HUES64 (cell line): ENCODE measurements around the gene CLASP1.
A peak's percentile ranks its signal among the peaks of the same experiment; 100 is the strongest.

ENCODE experiments used
- H3K27ac ChIP-seq: 2 replicates; pipeline ENCODE4 v1.7.0; 2013; ENCODE audit warnings: low read depth, low read length, inconsistent platforms
- H3K27me3 ChIP-seq: 2 replicates; pipeline ENCODE4 v1.6.1; 2013; ENCODE audit warnings: mild to moderate bottlenecking, low read length; ENCODE audit not compliant: insufficient read depth
- H3K36me3 ChIP-seq: 2 replicates; pipeline ENCODE4 v1.6.1; 2013; ENCODE audit warnings: mild to moderate bottlenecking, low read length; ENCODE audit not compliant: insufficient read depth
- H3K4me1 ChIP-seq: 2 replicates; pipeline ENCODE4 v1.6.1; 2013; ENCODE audit warnings: mild to moderate bottlenecking, low read length, moderate library complexity; ENCODE audit not compliant: insufficient read depth
- H3K4me3 ChIP-seq: 2 replicates; pipeline ENCODE4 v1.5.1; 2013; ENCODE audit warnings: mild to moderate bottlenecking, low read length, moderate library complexity
- H3K9ac ChIP-seq: 2 replicates; pipeline ENCODE4 v1.6.1; 2013; ENCODE audit warnings: mild to moderate bottlenecking, low read depth, low read length
- H3K9me3 ChIP-seq: 2 replicates; pipeline ENCODE4 v1.6.1; 2013; ENCODE audit warnings: low read depth, low read length; ENCODE audit not compliant: insufficient read depth
- WGBS: fragments of 150-250, 120-280 bp; methylation state at CpG from one replicate; pipeline ENCODE4 v1.1.7; 2013; ENCODE audit warnings: missing lambda C conversion rate; 5-methylcytosine and 5-hydroxymethylcytosine counted together

CLASP1 gene

GRCh38 chr2:121519732-121520640, 129.3 kb downstream of the CLASP1 start:
- WGBS: 87% methylated on average over 6 of the region's 6 CpGs
- H3K36me3 ChIP-seq: peaks cover 36% of the 10 kb centered on the region
- no peaks in the 10 kb centered on the region for H3K9me3 ChIP-seq
- no peak overlapping the region for H3K4me3 ChIP-seq
- no peak overlapping the region for H3K9ac ChIP-seq
- no peaks in the 10 kb centered on the region; the same call in 1 of the 2 replicates for H3K4me1 ChIP-seq
- H3K27ac ChIP-seq: no peak overlapping the region
- no peaks in the 10 kb centered on the region for H3K27me3 ChIP-seq

GRCh38 chr2:121519153-121519552, 130.1 kb downstream of the CLASP1 start:
- no peaks in the 10 kb centered on the region for H3K9me3 ChIP-seq
- WGBS: 91% methylated on average over 1 of the region's 1 CpG
- H3K27me3 ChIP-seq: no peaks in the 10 kb centered on the region
- no peak overlapping the region for H3K9ac ChIP-seq
- H3K36me3 ChIP-seq: peaks cover 43% of the 10 kb centered on the region
- H3K4me3 ChIP-seq: no peak overlapping the region
- no peaks in the 10 kb centered on the region; the same call in 1 of the 2 replicates for H3K4me1 ChIP-seq
- H3K27ac ChIP-seq: no peak overlapping the region

- 90% methylated on average over 3 of the region's 3 CpGs for WGBS
- H3K27me3 ChIP-seq: no peaks in the 10 kb centered on the region
- H3K4me3 ChIP-seq: no peak overlapping the region
- peak overlapping the region; percentile 54 for H3K27ac ChIP-seq
- peaks cover 21% of the 10 kb centered on the region for H3K36me3 ChIP-seq
- H3K9me3 ChIP-seq: no peaks in the 10 kb centered on the region
- no peak overlapping the region for H3K9ac ChIP-seq
- H3K4me1 ChIP-seq: peaks cover 14% of the 10 kb centered on the region
These were observed 135.5 kb downstream of the CLASP1 start for GRCh38 chr2:121513597-121514333.

GRCh38 chr2:121510857-121511256, 138.4 kb downstream of the CLASP1 start:
- Histone ChIP-seq H3K4me1 (peaks cover 14% of the 10 kb centered on the region), H3K27ac (no peak overlapping the region), H3K9ac (no peak overlapping the region), H3K9me3 (no peaks in the 10 kb centered on the region), H3K36me3 (peaks cover 10% of the 10 kb centered on the region; the same call in 1 of the 2 replicates), H3K27me3 (no peaks in the 10 kb centered on the region), H3K4me3 (no peak overlapping the region)
- 95% methylated on average over 1 of the region's 1 CpG for WGBS

- Histone ChIP-seq H3K27ac (no peak overlapping the region), H3K27me3 (no peaks in the 10 kb centered on the region), H3K4me1 (no peaks in the 10 kb centered on the region), H3K4me3 (no peak overlapping the region), H3K9me3 (no peaks in the 10 kb centered on the region), H3K36me3 (peaks cover 19% of the 10 kb centered on the region), H3K9ac (no peak overlapping the region)
- 100% methylated on average over 1 of the region's 1 CpG for whole genome bisulfite sequencing
These were observed 142.6 kb downstream of the CLASP1 start for GRCh38 chr2:121506621-121507020.

- Histone ChIP-seq H3K9ac (no peak overlapping the region), H3K36me3 (peaks cover 24% of the 10 kb centered on the region), H3K4me3 (no peak overlapping the region), H3K27ac (no peak overlapping the region), H3K27me3 (no peaks in the 10 kb centered on the region), H3K9me3 (no peaks in the 10 kb centered on the region), H3K4me1 (no peaks in the 10 kb centered on the region)
- WGBS: 94% methylated on average over 4 of the region's 4 CpGs
These were observed 143.2 kb downstream of the CLASP1 start for GRCh38 chr2:121505986-121506586.

- Histone ChIP-seq H3K4me3 (no peak overlapping the region), H3K9me3 (peaks cover 5% of the 10 kb centered on the region; the same call in 1 of the 2 replicates), H3K9ac (no peak overlapping the region), H3K4me1 (no peaks in the 10 kb centered on the region), H3K27ac (no peak overlapping the region), H3K36me3 (peaks cover 33% of the 10 kb centered on the region), H3K27me3 (no peaks in the 10 kb centered on the region)
- WGBS: 90% methylated on average over 3 of the region's 3 CpGs
These were observed 144.3 kb downstream of the CLASP1 start for GRCh38 chr2:121505005-121505404.

- 96% methylated on average over 2 of the region's 2 CpGs for WGBS
- peaks cover 8% of the 10 kb centered on the region; the same call in 1 of the 2 replicates for H3K9me3 ChIP-seq
- H3K9ac ChIP-seq: no peak overlapping the region
- H3K27me3 ChIP-seq: no peaks in the 10 kb centered on the region
- no peak overlapping the region for H3K27ac ChIP-seq
- no peaks in the 10 kb centered on the region for H3K4me1 ChIP-seq
- peaks cover 39% of the 10 kb centered on the region for H3K36me3 ChIP-seq
- H3K4me3 ChIP-seq: no peak overlapping the region
These were observed 144.9 kb downstream of the CLASP1 start for GRCh38 chr2:121504316-121504715.

- Histone ChIP-seq H3K4me1 (no peaks in the 10 kb centered on the region), H3K27ac (no peak overlapping the region), H3K9ac (no peak overlapping the region), H3K27me3 (no peaks in the 10 kb centered on the region), H3K36me3 (peaks cover 39% of the 10 kb centered on the region), H3K4me3 (no peak overlapping the region), H3K9me3 (peaks cover 8% of the 10 kb centered on the region; the same call in 1 of the 2 replicates)
- WGBS: 93% methylated on average over 3 of the region's 3 CpGs
These were observed 146.5 kb downstream of the CLASP1 start for GRCh38 chr2:121502781-121503180.

GRCh38 chr2:121502246-121502645, 147.0 kb downstream of the CLASP1 start:
- Histone ChIP-seq H3K4me3 (no peak overlapping the region), H3K27ac (no peak overlapping the region), H3K4me1 (no peaks in the 10 kb centered on the region), H3K9me3 (peaks cover 8% of the 10 kb centered on the region; the same call in 1 of the 2 replicates), H3K9ac (no peak overlapping the region), H3K36me3 (peaks cover 39% of the 10 kb centered on the region), H3K27me3 (no peaks in the 10 kb centered on the region)
- WGBS: 93% methylated on average over 4 of the region's 5 CpGs

GRCh38 chr2:121501554-121501953, 147.7 kb downstream of the CLASP1 start:
- Histone ChIP-seq H3K27ac (no peak overlapping the region), H3K36me3 (peaks cover 39% of the 10 kb centered on the region), H3K4me3 (no peak overlapping the region), H3K9me3 (peaks cover 8% of the 10 kb centered on the region; the same call in 1 of the 2 replicates), H3K9ac (no peak overlapping the region), H3K27me3 (no peaks in the 10 kb centered on the region), H3K4me1 (no peaks in the 10 kb centered on the region)
- WGBS: 96% methylated on average over 2 of the region's 2 CpGs
